ENCODE results near the gene CYP21A2.

Gene CYP21A2

DNA sequence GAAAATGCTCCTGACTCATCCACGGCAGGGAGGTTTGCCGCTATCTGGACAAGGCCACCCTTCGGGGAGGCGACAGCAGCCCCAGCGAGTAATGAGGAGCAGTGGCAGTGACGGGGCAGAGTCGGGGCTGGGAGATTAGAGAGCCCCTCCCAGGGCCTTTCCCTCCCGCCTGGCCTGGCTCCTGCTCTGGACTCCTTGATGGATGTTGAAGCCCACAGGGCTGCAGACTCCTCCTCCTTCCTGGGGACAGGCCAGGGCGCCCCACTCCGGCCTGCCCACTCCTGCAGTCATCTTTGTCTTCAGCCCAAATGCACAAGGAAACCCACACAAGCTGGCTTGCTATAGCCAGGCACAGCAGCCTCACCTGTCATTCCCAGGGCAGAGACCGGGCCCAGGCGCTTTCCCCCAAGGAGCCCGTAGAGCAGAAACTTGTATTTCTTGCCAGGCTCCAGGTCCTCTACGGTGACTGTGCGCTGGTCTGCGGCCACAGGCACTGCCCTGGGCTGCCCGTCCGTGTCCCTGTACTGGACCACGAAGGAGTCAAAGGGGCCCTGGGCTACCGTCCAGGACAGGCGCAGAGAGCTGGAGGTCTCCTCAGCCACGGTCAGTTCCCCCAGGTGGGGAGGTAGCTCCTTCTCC, 7.7 kb downstream of the CYP21A2 start (continued):
- TF ChIP-seq TSHZ2 (CRISPR knock-in tag; IDR thresholded peaks at IDR 0.05) = no peak
- no peak for TF ChIP-seq BACH2 (CRISPR knock-in tag; IDR thresholded peaks at IDR 0.05; ENCODE audit: borderline replicate concordance)
- TF ChIP-seq RARB (CRISPR knock-in tag; IDR thresholded peaks at IDR 0.05) = no peak
- no peak for TF ChIP-seq TCF4 (CRISPR knock-in tag; IDR thresholded peaks at IDR 0.05; ENCODE audit: borderline replicate concordance)
- no peak for TF ChIP-seq ZFP3 (CRISPR knock-in tag; IDR thresholded peaks at IDR 0.05)
- no peak for TF ChIP-seq ZC3H10 (CRISPR knock-in tag; IDR thresholded peaks at IDR 0.05)

DNA sequence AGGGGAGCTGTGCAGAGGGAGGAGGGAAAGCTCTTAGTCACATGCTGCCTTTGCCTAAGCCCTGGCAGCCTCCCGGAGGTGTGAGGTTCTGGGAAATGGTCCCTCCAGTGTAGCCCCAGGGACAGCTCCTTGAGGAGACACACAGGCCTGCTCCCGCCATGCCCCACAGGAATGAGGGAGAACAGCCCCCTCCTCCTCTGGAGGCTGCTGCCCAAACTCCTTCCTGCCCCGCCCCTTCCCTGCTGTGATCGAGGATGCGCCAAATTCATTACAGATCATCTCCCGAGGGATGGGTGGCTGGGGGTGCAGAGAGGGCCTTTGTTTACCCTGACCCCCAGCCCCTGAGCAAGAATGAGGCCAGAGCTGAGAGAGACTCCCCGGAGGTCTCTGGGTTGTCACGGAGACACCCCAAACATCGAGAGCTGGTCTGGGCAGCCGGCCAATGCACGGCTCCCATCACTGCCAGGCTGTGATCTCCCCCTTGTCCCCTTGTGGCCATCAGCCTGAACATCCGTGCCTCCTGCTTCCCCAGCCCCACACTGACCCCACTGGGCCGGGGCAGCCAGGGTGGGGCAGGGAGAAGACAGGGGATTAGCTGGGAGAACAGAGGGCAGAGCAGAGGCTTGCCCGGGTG, 8.4 kb downstream of the CYP21A2 start:
- TF ChIP-seq ZNF70 (CRISPR knock-in tag; IDR thresholded peaks at IDR 0.05) (no peak), GLIS3 (CRISPR knock-in tag; IDR thresholded peaks at IDR 0.05) (no peak)
- ATAC-seq = peak; percentile 16

- no peak for ATAC-seq
- TF ChIP-seq ZFP30 (CRISPR knock-in tag; IDR thresholded peaks at IDR 0.05) (no peak), RARB (CRISPR knock-in tag; IDR thresholded peaks at IDR 0.05) (no peak), POU6F1 (CRISPR knock-in tag; IDR thresholded peaks at IDR 0.05; ENCODE audit: borderline replicate concordance, low read depth) (no peak), ZFP3 (CRISPR knock-in tag; IDR thresholded peaks at IDR 0.05) (no peak), ISL1 (CRISPR knock-in tag; IDR thresholded peaks at IDR 0.05) (no peak), ZNF70 (CRISPR knock-in tag; IDR thresholded peaks at IDR 0.05) (no peak), ESRRG (CRISPR knock-in tag; IDR thresholded peaks at IDR 0.05) (no peak), ZC3H10 (CRISPR knock-in tag; IDR thresholded peaks at IDR 0.05) (no peak), CREB5 (CRISPR knock-in tag; IDR thresholded peaks at IDR 0.05; ENCODE audit: low read depth) (no peak), ZNF565 (CRISPR knock-in tag; conservative IDR thresholded peaks at IDR 0.05; ENCODE audit: low read depth) (no peak), CSDC2 (CRISPR knock-in tag; IDR thresholded peaks at IDR 0.05) (no peak), TSHZ2 (CRISPR knock-in tag; IDR thresholded peaks at IDR 0.05) (no peak), ARNTL (CRISPR knock-in tag; IDR thresholded peaks at IDR 0.05; ENCODE audit: borderline replicate concordance, low read depth) (no peak), SNAI2 (CRISPR knock-in tag; IDR thresholded peaks at IDR 0.05) (no peak)
- TF ChIP-seq, protein P1, sequence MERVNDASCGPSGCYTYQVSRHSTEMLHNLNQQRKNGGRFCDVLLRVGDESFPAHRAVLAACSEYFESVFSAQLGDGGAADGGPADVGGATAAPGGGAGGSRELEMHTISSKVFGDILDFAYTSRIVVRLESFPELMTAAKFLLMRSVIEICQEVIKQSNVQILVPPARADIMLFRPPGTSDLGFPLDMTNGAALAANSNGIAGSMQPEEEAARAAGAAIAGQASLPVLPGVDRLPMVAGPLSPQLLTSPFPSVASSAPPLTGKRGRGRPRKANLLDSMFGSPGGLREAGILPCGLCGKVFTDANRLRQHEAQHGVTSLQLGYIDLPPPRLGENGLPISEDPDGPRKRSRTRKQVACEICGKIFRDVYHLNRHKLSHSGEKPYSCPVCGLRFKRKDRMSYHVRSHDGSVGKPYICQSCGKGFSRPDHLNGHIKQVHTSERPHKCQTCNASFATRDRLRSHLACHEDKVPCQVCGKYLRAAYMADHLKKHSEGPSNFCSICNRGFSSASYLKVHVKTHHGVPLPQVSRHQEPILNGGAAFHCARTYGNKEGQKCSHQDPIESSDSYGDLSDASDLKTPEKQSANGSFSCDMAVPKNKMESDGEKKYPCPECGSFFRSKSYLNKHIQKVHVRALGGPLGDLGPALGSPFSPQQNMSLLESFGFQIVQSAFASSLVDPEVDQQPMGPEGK (CRISPR knock-in tag; IDR thresholded peaks at IDR 0.05; ENCODE audit: borderline replicate concordance) = no peak
Observed at GRCh38 chr6:32047084-32047478, 8.9 kb downstream of the CYP21A2 start.
